OCI-LY3 (cell line): ENCODE results near the gene FMOD.

Source experiments
- H2AFZ ChIP-seq: fragments of 200-600, 300-600 bp; shearing (Covaris generic); 2 replicates; pipeline ENCODE4 v1.6.0; 2014; ENCODE audit warnings: antibody characterized with exemption, low read depth, low read length
- H3K27ac ChIP-seq: fragments of 200-600, 300-600 bp; sonication (generic); 2 replicates; pipeline ENCODE4 v1.5.1; 2014; ENCODE audit warnings: mild to moderate bottlenecking, low read length, moderate library complexity, mixed read lengths
- H3K27me3 ChIP-seq: fragments of 200-600, 300-600 bp; sonication (generic); 2 replicates; pipeline ENCODE4 v1.6.1; 2014; ENCODE audit warnings: low read depth, low read length, mixed read lengths
- H3K36me3 ChIP-seq: fragments of 200-600, 300-600 bp; sonication (generic); replicated peaks from 2 replicates; pipeline ENCODE3; 2014; ENCODE audit warnings: low read depth, low read length, mixed read lengths
- H3K4me1 ChIP-seq: fragments of 300-600, 200-600 bp; sonication (generic); 2 replicates; pipeline ENCODE4 v1.6.1; 2014; ENCODE audit warnings: low read length, mixed read lengths
- H3K4me2 ChIP-seq: fragments of 200-600, 300-600 bp; sonication (generic); 2 replicates; pipeline ENCODE4 v1.6.1; 2014; ENCODE audit warnings: low read length, mixed read lengths
- H3K4me3 ChIP-seq: fragments of 300-600, 200-600 bp; sonication (generic); 2 replicates; pipeline ENCODE4 v1.5.1; 2014; ENCODE audit warnings: antibody characterized with exemption, mild to moderate bottlenecking, low read length, moderate library complexity
- H3K79me2 ChIP-seq: fragments of 300-600, 200-600 bp; shearing (Covaris generic); 2 replicates; pipeline ENCODE4 v1.6.1; 2014; ENCODE audit warnings: mild to moderate bottlenecking, low read length, mixed read lengths
- H3K9ac ChIP-seq: fragments of 300-600, 200-600 bp; shearing (Covaris generic); 2 replicates; pipeline ENCODE4 v1.6.0; 2014; ENCODE audit warnings: mild to moderate bottlenecking, low read length, moderate library complexity
- H3K9me3 ChIP-seq: fragments of 200-600, 300-600 bp; shearing (Covaris generic); 2 replicates; pipeline ENCODE4 v1.6.1; 2014; ENCODE audit warnings: low read length, mixed read lengths; ENCODE audit not compliant: insufficient read depth
- H4K20me1 ChIP-seq: fragments of 200-600, 300-600 bp; sonication (generic); 2 replicates; pipeline ENCODE4 v1.6.1; 2016; ENCODE audit warnings: low read length, mixed read lengths; ENCODE audit not compliant: insufficient read depth
- EZH2phosphoT487 ChIP-seq: fragments of 200-600 bp; shearing (Covaris generic); IDR thresholded peaks from 2 replicates; pipeline ENCODE4 v1.6.1; 2018; ENCODE audit warnings: antibody characterized with exemption, mixed run types, low read depth
- TF ChIP-seq, protein P1 (sequence below): fragments of 200-600, 300-600 bp; sonication (generic); IDR thresholded peaks from 2 replicates; pipeline ENCODE4 v1.5.1; 2014; ENCODE audit warnings: antibody characterized with exemption, low read length, low read depth

FMOD gene

DNA sequence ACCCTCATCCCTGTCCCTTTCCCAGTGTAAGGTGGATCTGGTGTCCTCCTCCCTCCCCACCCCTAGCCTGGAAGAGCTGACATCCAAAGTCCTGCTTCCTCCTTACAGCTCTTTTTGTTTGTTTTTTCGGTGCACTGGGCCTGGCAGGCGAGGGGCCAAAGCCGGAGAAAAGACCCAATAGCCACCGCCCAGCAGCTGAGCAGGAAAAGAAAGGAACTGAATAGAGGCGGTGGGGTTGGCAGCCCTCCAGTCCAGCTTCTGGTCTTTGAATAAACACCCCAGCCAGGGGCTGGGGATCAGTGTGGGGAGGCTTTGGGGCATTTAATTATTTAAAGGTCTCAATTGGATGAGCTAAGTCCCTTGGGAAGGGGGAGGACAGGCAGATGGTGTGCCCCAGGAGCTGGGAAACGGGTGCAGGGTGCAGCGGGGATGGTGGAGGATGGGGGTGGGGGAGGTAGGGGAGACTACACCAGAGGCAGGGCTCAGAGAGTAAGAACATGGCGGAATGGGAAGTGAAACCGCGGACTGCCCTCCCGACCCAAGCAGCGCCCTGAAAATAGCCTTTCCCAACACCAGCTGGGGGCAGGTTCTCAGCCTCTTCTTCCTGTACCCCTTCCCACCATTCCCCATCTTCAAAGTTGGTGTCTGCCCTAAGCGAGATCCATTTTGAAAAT, 25.4 kb downstream of the FMOD start:
- no peaks in the 10 kb centered on the region for H4K20me1 ChIP-seq
- H3K36me3 ChIP-seq: no peaks in the 10 kb centered on the region
- peak overlapping the region; percentile 80 for H3K4me2 ChIP-seq
- peak overlapping the region; percentile 84 for H3K27ac ChIP-seq
- H3K4me3 ChIP-seq: peak overlapping the region; percentile 73
- no peak overlapping the region; the same call in 1 of the 2 replicates for H2AFZ ChIP-seq
- no peaks in the 10 kb centered on the region; the same call in 1 of the 2 replicates for H3K9me3 ChIP-seq
- peaks cover 78% of the 10 kb centered on the region for H3K4me1 ChIP-seq
- H3K79me2 ChIP-seq: no peaks in the 10 kb centered on the region
- TF ChIP-seq EZH2phosphoT487: no peak
- TF ChIP-seq, protein P1, sequence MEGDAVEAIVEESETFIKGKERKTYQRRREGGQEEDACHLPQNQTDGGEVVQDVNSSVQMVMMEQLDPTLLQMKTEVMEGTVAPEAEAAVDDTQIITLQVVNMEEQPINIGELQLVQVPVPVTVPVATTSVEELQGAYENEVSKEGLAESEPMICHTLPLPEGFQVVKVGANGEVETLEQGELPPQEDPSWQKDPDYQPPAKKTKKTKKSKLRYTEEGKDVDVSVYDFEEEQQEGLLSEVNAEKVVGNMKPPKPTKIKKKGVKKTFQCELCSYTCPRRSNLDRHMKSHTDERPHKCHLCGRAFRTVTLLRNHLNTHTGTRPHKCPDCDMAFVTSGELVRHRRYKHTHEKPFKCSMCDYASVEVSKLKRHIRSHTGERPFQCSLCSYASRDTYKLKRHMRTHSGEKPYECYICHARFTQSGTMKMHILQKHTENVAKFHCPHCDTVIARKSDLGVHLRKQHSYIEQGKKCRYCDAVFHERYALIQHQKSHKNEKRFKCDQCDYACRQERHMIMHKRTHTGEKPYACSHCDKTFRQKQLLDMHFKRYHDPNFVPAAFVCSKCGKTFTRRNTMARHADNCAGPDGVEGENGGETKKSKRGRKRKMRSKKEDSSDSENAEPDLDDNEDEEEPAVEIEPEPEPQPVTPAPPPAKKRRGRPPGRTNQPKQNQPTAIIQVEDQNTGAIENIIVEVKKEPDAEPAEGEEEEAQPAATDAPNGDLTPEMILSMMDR: no peak
- peak overlapping the region; percentile 74 for H3K9ac ChIP-seq
- H3K27me3 ChIP-seq: no peaks in the 10 kb centered on the region

DNA sequence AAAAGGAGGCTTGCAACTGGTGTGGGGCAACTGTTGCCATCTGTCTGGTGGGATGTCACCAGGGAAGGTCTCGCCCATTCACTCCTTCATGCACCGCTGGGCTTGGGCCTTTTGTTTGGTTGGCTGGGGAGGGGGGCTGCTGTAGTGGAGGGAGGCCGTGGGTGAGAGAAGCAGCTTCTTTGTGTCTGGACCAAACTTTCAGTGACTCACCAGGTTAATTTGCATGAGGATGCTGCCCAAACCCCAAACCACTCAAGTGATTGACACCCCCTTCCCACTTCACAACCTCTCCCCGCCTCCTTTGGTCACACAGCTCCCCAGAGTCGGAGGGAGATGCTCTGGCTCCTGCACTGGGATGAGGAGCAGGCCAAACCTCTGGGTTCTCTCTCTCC, 25.9 kb downstream of the FMOD start:
- Histone ChIP-seq H3K4me3 (peak overlapping the region; percentile 73), H3K9ac (peak overlapping the region; percentile 74), H3K36me3 (no peaks in the 10 kb centered on the region), H3K4me1 (peaks cover 84% of the 10 kb centered on the region), H4K20me1 (no peaks in the 10 kb centered on the region), H2AFZ (no peak overlapping the region), H3K79me2 (no peaks in the 10 kb centered on the region), H3K27me3 (no peaks in the 10 kb centered on the region), H3K9me3 (no peaks in the 10 kb centered on the region; the same call in 1 of the 2 replicates), H3K4me2 (peak overlapping the region; percentile 80), H3K27ac (peak overlapping the region; percentile 84)
- TF ChIP-seq EZH2phosphoT487: no peak
- TF ChIP-seq, protein P1: no peak

DNA sequence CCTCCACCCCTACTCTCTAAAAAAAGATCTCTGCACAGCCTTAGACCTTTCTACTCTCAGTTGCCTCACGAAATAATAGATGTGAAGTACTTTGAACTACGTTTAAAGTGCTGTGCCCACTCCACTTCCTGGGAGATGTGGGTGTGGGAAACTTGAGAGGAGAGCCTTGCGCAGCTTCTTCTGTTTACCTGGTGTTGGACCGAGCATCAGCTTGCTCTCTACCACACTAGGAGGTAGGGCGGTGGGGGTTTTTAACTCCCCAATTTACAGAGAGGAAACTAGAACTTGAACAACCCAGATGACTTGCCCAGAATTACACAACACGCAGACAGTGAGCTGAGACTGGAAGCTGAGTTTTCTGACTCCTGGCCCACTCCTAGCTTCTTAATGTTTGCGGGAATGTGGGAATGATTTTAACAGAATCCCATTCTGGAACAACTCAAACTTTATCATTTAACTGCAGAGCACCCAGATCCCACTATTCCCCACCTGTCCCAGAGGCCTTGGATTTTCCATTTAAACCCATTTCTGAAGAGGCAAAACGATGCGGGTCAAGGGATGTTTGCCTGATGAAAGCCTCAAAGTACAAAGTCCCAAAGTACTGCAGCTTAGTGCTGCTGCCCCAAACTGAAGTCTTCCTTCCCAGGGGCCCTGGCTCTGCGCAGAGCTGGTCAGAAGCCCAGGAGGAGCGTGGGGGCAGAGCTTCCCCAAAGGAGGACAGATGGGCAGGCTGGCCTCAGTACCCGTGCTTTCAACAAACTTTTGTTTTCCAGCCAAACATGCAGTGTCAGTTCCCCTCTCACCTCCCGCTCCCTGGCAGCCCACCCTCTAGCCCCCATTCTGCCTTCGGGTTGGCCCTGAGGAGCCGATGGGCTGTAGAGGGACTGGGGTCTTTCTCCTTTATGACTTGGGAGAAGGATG, 26.6 kb downstream of the FMOD start:
- no peaks in the 10 kb centered on the region for H3K36me3 ChIP-seq

More for the DNA sequence above, 26.6 kb downstream of the FMOD start:
- Histone ChIP-seq H3K9ac (peak overlapping the region; percentile 74), H4K20me1 (no peaks in the 10 kb centered on the region), H3K4me3 (peak overlapping the region; percentile 73), H2AFZ (0 out of 2 replicates have a peak overlapping the region, but pooled peaks have one; percentile 13), H3K27me3 (no peaks in the 10 kb centered on the region), H3K4me1 (peaks cover 86% of the 10 kb centered on the region), H3K9me3 (no peaks in the 10 kb centered on the region; the same call in 1 of the 2 replicates), H3K79me2 (no peaks in the 10 kb centered on the region), H3K4me2 (peak overlapping the region; percentile 80), H3K27ac (peak overlapping the region; percentile 84)
- TF ChIP-seq, protein P1: no peak
- TF ChIP-seq EZH2phosphoT487: no peak
